Ramos (cell line): ENCODE results near the gene CAND2.

Source experiments
- in situ Hi-C: fragments of 300-500 bp; cut with MboI; formaldehyde crosslinking; loops from one replicate; pipeline ENCODE4 v1.14.3; 2022; ENCODE audit warnings: low sequenced_read_pairs; ENCODE audit not compliant: unreplicated experiment

Gene CAND2

GRCh38 chr3:12881858-12882257 lies 85.4 kb downstream of the CAND2 start:
- in situ Hi-C loops: loop anchor here (25.0 kb wide), 1 partner anchor 745 kb away; no protein-coding TSS in a partner anchor

GRCh38 chr3:12882336-12883310 lies 86.1 kb downstream of the CAND2 start:
- in situ Hi-C loops: loop anchor here (25.0 kb wide), 1 partner anchor 745 kb away; no protein-coding TSS in a partner anchor

GRCh38 chr3:12884186-12884680 lies 87.8 kb downstream of the CAND2 start:
- in situ Hi-C loops: loop anchor here (25.0 kb wide), 1 partner anchor 747 kb away; no protein-coding TSS in a partner anchor
